Activated naive CD8-positive, alpha-beta T cell treated with anti-CD3 and anti-CD28 coated beads, Interleukin-2, amount 50 U/mL, for 16 hours (primary cell): ENCODE data around the gene VSX1.

Experiments used
- DNase-seq: peaks from one replicate; pipeline ENCODE4 v3.0.0-alpha.2; 2020; ENCODE audit warnings: low read depth, low spot score

Gene VSX1

GRCh38 chr20:25065625-25066338 is 16.2 kb downstream of the VSX1 start:
- DNase-seq, result peak; percentile 34

DNA sequence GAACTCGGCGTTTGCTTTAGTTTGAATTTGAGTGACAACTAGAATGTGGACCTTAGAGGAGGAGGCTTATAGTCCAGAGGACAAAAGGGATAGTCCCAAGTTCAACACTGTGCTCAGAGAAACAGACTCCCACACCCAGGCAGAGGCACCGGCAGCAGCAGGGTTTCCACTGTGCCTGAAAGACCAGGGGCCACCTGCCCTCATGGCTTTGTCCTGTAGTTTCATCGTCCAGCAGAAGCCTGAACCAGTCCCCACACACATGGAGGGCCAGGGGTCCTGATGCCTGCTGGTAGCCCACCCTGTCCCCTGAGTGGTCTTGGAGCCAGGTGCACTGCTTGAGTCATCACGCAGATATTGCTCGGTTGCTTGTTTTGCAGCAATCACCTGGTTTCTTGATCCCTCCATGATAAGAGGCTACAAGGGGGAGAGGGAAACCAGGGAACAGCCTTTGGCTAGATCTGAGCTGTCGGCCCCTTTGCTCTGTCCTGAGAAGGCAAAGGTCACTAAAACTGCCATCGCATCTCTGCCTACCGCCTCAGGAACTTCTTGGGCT is 16.8 kb downstream of the VSX1 start:
- DNase-seq, result no peak

DNA sequence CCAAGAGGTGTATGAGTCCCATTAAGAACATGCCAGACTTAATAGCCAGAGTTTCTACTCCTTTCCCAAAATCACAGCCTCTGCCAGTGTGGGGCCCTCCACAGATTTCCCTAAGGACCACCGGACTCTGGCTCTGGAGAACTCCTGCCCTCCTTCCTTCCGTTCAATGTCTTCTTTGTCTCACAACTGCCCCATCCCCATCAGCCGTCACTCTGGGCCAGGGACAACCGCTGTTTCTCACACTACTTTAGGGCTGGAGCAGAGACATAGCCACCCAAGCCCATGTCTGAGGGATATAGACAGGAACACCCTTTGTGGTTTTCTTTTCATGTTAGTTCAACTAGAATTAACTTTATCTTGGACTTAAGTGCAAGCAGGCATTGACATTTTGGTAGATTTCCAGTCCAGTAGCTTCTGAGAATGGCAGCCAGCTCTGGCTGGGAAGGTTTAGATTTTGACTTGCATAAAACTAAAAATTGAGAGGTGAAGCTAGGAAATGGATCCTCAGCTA is 17.3 kb downstream of the VSX1 start:
- DNase-seq, result no peak

DNA sequence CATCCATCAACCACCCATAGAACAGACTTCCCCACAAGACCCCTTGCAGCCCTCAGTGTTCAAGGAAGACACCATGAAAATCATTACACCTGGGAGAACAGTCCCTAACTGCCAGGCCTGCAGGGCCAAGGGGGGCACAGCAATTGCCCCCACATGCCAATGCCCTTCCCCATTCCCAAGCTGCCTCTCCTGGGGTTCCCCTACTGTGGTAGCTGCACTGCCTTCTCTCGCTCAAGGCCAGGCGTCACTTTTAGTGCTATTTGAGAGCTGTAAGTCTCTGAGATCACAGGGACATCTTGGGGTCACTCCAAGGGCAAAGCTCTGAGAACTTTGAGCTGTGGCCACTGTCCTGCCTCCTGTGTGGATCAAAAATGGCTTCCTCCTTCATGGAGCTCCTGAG is 18.0 kb downstream of the VSX1 start:
- DNase-seq, result no peak

GRCh38 chr20:25063546-25063945 is 18.4 kb downstream of the VSX1 start:
- DNase-seq, result no peak

DNA sequence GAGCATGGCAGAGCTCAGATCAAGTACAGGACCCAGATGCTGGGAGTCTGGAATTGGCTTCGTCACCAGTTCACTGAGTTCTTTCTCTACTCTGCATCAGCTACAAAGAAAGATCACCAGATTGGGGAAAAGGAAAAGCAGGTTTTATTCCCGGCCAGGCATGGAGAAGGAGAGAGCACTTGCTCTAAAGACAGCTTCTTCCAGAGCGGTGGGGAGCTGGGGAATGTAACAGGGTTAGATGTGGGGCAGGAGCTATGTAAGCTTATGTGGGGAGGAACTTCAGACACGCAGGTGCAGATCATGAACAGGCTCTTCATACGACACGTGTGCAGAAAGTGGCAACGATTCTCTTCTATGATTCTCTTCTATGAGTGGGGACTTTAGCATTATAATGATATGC is 19.1 kb downstream of the VSX1 start:
- no peak for DNase-seq

DNA sequence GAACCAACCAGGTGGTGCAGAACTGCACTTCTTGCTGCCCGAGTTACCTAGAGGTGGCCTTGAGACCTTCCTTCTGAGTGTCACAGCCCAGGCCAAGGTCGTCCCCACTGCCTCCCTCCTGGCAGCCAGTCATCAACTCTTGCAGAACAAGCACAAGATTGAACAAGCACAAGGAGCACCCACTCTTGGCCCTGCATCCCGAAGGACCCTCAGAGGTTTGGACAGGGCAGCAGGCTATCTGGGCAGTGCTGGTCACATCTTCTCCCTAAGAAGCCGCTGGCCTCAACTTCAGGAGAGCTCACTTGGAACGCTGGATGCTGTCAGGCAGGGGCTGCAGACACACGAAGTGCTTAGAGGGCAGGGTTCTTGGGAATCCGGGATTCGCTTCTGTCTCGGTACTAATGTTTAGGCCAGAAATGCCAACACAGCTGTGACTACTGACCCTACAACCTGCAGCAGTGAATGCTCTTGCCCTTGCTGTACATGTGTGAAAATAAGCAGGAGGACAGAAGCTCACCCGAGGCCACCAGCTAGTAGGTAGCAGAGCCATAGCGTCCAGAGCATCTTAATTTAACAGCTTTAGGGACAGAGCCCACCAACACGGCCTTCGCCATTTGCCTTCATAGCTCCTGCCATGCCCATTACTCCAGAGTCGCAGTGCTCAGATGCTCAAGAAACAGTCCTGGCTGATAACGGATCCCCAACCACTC is 20.0 kb downstream of the VSX1 start:
- no peak for DNase-seq

DNA sequence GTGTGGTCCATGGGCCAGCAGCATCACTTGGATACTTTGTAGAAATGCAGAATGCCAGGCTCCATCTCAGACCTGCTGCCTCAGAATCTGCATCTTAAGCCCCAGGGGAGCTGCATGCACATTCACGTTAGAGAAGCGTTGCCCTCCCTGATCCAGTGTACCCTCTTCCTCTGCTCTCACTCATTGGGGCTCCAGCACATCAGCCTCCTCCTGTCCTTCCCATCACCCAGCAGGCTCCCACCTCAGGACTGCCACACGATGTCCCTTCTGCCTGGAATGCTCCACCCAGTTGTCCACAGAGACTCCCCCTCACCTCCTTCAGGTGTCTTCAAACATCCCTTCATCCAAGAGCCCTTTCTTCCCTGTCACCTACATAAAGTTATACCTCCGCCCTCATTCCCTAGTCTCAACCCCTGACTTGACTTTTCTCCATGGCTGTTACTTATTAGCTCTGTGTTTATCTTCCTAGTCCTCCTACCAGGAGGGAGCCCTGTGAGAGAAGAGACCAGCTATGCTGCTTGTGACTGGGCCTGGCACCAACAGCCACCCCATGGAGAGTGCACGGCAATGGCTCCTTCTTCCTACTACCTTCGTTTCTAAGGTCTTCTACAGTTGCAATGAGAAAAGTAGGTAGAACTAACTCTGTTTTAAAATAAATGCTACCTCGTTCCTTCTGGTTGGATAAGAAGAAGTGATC is 20.7 kb downstream of the VSX1 start:
- DNase-seq, result no peak

- DNase-seq, result no peak
Measured at GRCh38 chr20:25059866-25060465, 22.0 kb downstream of the VSX1 start.

- no peak for DNase-seq
Measured at GRCh38 chr20:25058847-25059810, 22.8 kb downstream of the VSX1 start.

GRCh38 chr20:25058051-25058846 is 23.7 kb downstream of the VSX1 start, which contains the start of gene ACSS1:
TSS of gene ACSS1 (minus strand) at chr20:25058139. CDS start at chr20:25058102, 37 bp downstream.
- DNase-seq, result peak; percentile 42

- peak; percentile 17 for DNase-seq
Measured at GRCh38 chr20:25057234-25058050, 24.5 kb downstream of the VSX1 start.

GRCh38 chr20:25056690-25057233 is 25.2 kb downstream of the VSX1 start:
- DNase-seq, result no peak

- DNase-seq, result no peak
Measured at GRCh38 chr20:25055711-25056495, 26.0 kb downstream of the VSX1 start.

- no peak for DNase-seq
Measured at GRCh38 chr20:25054995-25055629, 26.8 kb downstream of the VSX1 start.

GRCh38 chr20:25054096-25054820 is 27.7 kb downstream of the VSX1 start:
- DNase-seq, result no peak
